Epidermal melanocyte (primary cell): ENCODE results near the gene NDN.
"Not testable (repeated sequence)": the region's sequence is repeated elsewhere in the genome, so short reads cannot be mapped to it uniquely, and the experiment has no call there.

Experiments used
- DNase-seq: peaks from one replicate; pipeline ENCODE4 v3.0.0; 2011; ENCODE audit warnings: low spot score; ENCODE audit not compliant: insufficient read length

NDN gene, protein sequence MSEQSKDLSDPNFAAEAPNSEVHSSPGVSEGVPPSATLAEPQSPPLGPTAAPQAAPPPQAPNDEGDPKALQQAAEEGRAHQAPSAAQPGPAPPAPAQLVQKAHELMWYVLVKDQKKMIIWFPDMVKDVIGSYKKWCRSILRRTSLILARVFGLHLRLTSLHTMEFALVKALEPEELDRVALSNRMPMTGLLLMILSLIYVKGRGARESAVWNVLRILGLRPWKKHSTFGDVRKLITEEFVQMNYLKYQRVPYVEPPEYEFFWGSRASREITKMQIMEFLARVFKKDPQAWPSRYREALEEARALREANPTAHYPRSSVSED

DNA sequence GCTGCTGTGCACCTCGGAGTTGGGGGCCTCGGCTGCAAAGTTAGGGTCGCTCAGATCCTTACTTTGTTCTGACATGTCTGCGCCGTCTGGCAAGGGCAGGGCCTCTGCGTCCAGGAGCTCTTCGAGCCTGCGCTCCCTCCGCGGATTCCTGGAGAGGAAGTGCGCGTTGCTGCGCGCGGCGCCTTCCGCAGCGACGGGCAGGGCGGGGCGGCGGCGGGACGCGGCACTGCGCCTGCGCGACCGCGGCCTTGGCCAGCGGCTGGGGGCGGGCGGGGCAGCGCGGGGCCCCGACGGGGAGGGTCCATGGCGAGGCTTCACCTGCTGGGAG is at the start of gene NDN:
TSS of gene NDN (minus strand) at position 163 of the 328 bp plus-strand sequence. CDS start at position 75, 88 bp downstream.
- DNase-seq: no peak

DNA sequence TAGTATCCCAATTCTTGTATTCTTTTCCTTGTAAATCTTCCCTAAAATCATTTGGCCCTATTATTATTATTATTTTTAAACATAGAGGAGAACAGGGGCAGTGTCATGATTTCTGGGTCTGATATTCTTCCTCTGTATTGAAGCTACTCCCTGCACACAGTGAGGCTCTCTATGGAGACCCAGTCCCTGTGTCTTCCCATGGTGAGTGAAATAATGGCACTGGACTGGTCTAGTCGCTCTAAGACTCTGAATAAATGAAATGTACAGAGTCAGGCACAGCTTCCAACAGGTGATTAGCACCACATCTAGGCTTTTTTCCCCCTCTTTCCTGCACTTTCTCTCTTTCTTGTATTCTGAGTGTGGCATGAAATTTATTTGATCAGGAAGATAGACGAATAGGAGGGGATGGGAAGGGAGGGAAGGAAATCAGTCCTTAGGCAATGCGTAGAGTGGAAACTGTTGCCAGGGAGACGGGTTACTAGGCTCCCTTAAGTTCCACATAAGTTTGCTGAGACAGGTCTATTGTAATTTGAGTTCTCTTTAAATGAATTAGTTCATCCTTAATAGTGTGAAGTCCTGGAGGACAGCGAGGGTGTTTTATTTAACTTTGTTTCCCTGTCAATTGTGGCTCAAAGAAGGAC is 49.0 kb upstream of the NDN start:
- DNase-seq: no peak

DNA sequence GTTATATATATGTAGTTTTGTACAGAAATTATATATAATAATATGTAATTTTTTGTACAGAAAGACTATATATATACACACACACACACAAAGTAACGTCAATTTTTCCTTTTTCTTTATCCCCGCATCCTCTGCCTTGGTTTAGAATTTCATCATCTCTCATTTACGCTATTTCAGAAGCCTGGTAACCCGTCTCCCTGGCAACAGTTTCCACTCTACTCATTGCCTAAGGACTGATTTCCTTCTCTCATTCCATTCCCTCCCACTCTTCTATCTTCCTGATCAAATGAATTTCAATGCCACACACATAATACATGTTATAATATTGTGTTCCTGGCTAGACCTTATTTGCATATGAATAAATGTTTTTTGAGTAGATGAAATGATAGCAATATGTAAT is 47.8 kb upstream of the NDN start:
- no peak for DNase-seq

DNA sequence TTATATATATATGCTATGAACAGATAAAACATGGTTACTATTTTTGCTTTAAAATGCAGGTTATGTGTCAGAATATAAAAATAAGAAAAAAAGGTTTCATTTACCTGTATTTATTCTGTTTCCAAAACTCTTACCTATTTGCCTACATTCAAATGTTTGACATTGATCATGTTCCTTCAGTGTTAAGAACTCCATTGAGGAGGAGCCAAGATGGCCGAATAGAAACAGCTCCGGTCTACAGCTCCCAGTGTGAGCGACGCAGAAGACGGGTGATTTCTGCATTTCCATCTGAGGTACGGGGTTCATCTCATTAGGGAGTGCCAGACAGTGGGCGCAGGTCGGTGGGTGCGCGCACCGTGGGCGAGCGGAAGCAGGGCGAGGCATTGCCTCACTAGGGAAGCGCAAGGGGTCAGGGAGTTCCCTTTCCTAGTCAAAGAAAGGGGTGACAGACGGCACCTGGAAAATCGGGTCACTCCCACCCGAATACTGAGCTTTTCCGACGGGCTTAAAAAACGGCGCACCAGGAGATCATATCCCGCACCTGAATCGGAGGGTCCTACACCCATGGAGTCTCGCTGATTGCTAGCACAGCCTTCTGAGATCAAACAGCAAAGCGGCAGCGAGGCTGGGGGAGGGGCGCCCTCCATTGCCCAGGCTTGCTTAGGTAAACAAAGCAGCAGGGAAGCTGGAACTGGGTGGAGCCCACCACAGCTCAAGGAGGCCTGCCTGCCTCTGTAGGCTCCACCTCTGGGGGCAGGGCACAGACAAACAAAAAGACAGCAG is 27.0 kb upstream of the NDN start:
- not testable (repeated sequence) for DNase-seq

DNA sequence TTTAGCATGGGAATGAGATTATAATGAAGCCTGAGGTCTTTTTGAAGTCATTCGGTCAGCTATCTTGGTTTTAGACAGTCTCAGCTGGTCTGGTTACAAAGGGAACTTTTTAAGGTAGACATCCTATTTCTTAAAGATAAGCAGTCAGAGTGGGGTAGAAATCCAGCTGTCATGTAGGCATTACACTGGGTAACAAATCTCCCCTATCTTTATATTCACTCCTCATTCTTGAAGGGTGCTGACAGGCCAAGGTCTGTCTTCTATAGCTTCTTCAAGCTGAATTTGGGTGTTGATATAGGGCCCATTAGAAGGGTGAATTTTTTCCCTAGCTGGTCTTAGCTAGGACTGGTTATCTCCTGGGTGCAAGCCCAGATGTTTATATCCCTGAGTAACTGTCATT is 21.2 kb upstream of the NDN start:
- DNase-seq: no peak

DNA sequence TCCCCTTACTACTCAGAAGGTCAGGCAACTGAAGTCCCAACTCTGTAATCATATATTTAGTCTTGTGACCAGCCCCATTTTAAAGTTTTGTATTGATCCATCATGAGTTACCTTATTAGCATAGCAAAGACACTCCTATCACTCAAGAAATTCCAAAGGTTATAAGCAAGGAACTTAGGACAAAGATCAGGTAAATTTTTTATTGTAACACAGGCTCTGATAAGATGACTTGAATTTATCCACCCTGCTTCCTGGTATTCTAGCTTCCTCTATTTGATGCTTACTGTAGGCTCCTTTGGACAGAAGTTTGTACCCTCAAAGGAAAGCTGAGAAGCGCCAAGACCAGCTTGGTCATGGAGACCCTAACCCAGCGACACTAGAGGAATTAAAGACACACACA is 8.2 kb upstream of the NDN start:
- no peak for DNase-seq

DNA sequence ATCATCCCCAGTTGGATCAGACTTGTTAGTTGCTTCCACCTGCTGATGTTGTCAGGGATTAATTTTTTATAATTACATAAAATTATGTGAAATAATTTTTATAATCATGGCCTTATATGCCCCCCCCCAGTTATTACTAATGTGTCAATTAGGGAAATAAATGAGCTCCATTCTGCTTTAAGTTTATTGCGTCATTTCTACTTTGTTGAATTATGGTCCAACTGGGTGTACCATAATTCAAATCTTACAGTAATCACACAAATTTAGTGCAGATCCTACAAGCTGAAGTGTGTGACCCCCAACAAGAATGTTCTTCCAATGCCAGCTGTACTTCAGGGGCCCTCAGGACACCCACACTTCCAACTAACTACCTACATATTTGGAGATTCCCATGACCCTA is 7.5 kb upstream of the NDN start:
- no peak for DNase-seq

DNA sequence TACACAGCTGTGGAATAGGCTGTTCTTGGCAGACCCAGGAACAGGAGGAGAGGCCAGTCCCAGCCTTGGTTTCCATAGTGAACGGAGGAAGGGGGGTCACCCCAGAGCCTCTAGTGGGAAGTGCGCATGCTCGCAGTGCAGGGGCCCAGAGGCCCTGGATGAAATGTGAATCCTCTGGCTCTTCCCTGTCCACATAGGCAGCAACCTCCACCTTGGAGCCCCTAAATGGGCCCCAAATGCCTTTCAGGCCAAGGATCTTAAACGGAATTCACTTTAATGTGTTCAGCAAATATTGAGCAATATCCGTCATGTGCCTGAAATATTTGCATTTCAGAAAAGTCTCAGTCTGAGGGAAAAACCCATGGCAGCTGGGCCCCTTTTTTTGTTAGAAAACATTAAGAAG is 3.3 kb upstream of the NDN start:
- no peak for DNase-seq

DNA sequence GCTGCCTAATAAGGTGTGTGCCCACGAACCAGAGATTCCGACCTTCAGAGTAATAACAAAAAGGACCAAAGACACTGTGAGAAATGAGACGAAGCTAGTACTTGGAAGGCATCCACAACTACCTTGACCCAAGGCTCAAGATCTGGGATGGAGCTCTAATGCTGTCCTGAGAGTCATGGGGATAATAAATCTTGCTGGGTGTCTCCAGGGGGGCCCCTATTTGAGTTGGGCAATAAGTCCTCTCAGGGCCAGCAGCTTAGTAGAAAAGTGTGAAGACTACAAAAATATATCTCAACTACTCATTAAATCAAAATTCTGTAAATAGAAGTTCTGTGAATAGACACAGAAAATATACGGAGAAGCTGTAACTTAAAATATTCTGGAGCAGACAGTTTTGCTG is 2.9 kb upstream of the NDN start:
- DNase-seq: no peak

DNA sequence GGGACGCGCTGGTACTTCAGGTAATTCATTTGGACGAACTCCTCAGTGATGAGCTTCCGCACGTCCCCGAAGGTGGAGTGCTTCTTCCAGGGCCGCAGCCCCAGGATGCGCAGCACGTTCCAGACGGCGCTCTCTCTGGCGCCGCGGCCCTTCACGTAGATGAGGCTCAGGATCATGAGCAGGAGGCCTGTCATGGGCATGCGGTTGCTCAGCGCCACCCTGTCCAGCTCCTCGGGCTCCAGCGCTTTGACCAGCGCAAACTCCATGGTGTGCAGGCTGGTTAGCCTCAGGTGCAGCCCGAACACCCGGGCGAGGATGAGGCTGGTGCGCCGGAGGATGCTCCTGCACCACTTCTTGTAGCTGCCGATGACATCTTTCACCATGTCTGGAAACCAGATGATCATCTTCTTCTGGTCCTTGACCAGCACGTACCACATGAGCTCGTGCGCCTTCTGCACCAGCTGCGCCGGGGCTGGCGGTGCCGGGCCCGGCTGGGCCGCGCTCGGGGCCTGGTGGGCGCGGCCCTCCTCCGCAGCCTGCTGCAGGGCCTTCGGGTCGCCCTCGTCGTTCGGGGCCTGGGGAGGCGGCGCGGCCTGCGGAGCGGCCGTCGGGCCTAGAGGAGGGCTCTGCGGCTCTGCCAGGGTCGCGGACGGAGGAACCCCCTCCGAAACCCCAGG is 501 bp downstream of the NDN start:
- no peak for DNase-seq

DNA sequence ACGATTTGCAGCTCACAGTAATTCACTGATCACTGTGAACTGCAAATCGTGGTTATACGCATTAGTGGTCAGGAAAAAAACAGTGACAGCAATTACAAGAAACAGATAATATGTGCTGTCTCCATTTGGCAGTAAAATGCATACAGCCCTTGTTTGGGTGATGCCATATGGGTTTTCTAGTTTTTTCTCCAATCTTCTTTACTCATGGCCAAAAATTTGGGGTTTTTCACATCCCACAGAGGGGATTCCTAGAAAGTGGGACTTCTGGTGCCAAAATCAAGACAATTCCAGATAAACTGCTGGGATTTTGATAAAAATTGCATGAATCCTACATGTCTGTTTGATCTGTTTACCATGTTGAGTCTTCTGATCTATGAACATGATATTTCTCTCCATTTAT is 15.6 kb downstream of the NDN start:
- DNase-seq: no peak

DNA sequence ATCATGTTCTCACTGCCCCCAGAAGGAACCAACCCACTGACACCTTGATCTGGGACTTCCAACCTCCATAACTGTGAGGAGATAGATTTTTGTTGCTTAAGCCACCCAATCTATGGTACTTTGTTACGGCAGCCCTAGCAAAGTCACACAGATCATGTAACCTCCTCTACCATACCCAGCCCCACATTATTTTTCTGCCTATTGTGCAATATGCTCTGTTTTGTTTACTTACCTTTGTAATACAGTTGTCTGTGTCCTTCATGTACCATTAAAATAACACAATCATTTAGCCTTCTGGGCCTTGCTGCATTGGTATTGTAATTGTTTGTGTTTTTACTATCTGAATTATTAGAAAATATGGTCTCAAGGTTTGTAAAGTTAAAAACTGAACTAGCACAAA is 16.1 kb downstream of the NDN start:
- no peak for DNase-seq

DNA sequence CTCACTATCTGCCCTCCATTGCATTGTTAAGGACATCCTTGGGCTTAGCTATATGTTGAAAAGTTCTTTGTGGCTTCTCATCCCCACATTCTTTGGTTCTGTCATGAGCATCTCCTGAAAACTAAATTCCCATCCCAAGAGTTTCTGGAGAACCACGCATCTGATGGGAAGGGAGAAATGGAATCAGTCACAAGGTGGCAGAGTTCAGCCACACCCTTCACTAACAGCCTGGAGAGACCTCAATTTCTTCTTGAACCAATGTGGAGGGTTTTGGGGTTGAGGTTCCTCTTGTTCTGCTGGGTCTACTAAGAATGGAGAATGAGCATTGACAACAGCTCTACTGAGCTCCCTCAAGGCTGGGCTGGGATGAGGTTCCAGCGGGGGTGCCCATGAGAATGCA is 23.9 kb downstream of the NDN start:
- no peak for DNase-seq

DNA sequence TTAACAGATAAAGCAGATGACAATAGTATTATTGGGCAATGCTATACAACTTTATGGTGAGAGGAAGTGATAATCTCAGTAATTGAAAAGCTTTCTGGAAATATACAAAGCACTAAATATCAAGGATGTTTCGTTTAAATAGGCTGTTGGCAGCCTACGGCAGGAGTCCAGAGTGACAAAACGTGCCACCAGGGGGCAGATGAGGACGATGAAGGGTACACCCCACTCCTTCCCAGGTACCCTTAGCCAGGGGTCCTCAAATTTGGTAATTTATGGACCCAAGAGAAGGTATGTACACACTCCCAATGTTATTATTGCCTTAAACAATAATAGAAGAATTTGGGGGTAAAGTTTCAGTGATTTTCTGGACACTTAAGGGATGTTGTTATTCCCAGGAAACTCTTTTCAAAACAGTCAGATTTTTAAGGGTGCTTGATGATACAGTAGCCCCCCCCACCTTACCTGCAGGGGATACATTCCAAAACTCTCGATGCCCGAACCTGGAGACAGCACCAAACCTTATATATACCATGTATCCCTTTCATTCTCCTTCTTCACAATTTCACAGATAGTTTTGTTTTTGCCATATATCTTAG is 38.1 kb downstream of the NDN start:
- DNase-seq: no peak

DNA sequence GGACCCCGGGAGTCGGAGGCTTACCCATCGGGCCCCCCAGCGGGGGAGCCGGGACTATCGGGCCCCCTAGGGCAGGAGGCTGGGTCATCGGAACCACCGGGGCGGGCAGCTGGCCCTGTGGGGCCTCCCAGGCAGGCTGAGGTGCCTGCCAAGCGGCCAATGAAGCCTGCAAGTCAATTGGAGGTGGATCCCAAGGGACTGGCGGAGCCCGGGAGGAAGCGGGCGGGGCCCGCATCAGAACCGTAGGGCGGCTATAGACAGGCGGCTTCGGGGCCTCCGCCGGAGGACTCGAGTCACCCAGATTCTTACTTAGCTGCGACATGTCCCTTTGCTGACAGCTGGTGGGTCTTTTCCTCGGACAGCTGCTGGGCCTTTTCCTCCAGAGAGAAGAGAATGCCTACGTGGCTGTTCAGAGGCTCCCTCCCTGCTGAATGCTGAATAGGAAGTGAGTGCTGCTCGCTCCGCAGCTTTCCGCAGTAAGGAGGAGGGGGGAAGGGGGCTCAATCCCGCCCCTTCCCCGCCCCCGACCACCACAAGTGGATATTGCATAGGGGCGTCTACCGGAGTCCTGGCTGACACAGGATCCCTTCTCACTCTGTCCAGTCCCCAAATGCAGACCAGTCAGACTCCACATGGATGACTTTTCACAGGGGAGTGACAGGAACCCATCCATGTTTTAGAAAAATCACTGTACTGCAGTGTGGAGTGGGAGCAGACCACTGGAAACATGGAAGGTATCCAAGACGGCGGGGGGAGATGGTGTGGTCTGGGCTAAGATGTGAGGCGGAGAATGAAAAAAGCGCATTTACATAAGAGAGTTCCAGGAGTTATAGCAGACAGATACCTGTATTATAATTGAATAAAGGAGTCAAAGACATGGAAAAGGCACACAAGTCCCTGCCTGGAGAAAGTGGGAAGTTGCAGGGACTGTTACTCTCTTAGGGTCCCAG is 39.4 kb downstream of the NDN start, which contains the start of gene MAGEL2:
TSS of gene MAGEL2 (minus strand) at position 447 of the 950 bp plus-strand sequence. CDS start at position 322, 125 bp downstream.
- no peak for DNase-seq

DNA sequence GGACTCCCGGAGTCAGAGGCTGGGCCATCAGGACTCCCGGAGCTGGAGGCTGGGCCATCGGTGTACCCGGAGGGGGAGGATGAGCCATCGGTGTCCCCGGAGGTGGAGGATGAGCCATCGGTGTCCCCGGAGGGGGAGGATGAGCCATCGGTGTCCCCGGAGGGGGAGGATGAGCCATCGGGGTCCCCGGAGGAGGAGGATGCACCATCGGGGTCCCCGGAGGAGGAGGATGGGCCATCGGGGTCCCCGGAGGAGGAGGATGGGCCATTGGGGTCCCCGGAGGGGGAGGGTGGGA is 40.2 kb downstream of the NDN start:
- DNase-seq: no peak

DNA sequence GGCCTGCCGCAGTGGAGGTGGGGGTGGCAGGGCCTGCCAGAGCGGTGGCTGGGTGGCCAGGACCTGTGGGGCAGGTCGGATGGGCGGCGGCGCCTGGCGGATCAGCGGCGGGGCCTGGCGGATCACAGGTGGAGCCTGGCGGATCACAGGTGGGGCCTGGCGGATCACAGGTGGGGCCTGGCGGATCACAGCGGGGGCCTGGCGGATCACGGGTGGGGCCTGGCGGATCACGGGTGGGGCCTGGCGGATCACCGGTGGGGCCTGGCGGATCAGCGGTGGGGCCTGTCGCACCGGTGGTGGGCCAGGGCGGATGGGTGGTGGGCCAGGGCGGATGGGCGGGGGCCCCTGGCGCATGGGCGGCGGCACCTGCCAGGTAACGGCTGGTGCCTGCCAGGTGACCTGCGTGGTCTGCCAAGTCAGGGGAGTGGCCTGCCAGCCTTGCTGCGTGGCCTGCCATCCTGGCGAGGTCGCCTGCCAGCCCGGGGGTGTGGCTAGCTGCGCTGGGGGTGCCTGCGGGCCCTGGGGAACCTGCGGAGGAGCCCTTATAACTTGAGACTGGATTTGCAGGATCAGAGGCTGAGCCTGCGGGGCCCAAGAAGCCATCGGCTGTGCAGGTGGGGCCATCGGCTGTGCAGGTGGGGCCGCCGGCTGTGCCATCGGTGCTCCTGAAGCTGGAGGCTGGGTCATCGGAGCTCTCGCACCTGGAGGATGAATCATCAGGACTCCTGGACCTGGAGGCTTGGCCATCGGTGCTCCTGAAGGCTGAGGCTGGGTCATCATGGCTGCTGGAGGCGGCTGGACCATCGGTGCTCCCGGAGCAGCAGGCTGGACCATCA is 40.7 kb downstream of the NDN start:
- DNase-seq: no peak

DNA sequence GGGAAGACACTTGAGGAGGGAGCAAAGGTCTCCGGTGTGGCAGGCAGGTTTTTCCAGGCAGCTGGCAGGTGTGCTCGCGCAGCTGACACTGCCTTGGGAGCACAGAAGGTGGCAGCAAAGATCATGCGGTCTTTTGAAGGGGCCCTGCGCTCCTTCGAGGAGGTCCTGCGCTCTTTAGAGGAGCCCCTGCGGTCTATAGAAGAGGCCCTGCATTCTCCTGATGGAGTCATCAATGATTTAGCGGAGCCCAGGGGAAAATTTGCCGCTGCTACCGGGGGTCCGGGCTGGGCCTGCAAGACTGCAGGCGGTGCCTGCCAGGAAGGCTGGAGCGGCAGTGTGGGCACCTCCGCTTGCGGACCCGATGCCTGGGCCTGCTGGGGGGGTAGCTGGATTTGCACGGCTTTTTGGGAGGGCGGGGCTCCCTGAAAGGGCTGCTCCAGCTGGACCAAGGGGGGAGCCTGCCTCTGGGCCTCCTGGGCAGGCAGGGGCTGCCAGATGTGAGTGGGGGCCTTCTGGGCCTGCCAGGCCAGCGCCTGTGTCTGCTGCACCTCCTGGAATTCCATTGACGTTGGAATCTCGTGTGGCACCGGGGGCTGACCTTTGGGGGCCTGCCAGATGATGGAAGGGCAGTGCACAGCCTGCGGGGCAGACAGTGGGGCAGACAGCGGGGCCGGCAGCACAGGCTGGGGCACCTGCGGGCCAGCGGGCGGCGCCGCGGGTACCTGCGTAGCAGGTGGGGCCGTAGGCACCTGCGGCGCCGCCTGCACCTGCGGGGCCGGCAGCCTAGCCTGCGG is 41.5 kb downstream of the NDN start:
- DNase-seq: no peak

DNA sequence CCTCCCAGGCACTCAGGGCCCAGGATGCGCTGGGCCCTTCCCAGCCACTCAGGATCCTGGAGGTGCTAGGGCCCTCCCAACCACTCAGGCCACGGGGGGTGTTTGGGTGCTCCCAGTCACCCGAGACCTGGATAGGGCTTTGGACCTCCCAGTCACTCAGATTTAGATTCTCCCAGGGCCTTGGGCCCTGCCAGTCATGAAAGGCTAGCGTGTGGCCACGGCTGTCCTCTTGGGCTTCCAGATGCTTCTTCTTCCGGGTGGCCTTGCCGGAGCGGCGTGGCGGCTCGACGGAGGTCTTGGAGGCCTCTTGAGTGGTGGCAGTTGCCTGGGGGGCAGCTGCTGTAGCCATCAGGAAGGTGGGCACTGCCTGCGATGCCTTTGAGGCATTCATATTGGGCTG is 42.3 kb downstream of the NDN start:
- no peak for DNase-seq
